H7 (cell line): ENCODE results near the gene CRHR1. TPM values are rescaled to one million over a fixed set of nuclear protein-coding genes. Genes with fewer than 3 reads are reported as not detected.
A peak's percentile ranks its signal among the peaks of the same experiment; 100 is the strongest.

Experiments used
- DNase-seq: peaks from one replicate; pipeline ENCODE4 v3.0.0; 2012
- H3K27me3 ChIP-seq: 2 replicates; pipeline ENCODE4 v1.6.0; 2011; ENCODE audit warnings: mild to moderate bottlenecking, low read length; ENCODE audit not compliant: control insufficient read depth, insufficient read depth
- H3K36me3 ChIP-seq: replicated peaks from 2 replicates; pipeline ENCODE4 v1.5.1; 2011; ENCODE audit warnings: low read length; ENCODE audit not compliant: control insufficient read depth, insufficient read depth
- H3K4me3 ChIP-seq: 2 replicates; pipeline ENCODE4 v1.5.1; 2011; ENCODE audit warnings: low read depth, mild to moderate bottlenecking, control low read depth, low read length, moderate library complexity; ENCODE audit not compliant: insufficient read depth
- total RNA-seq: library from RNA; depleted of rRNA; stranded (reverse); fragments of >200 nt; shearing (Covaris generic); gene quantifications from 2 replicates; pipeline ENCODE4 v1.2.3, GENCODE V29; 2014

The CRHR1 gene
- total RNA-seq, 1 experiment from 2014 or later: 0.14 TPM

DNA sequence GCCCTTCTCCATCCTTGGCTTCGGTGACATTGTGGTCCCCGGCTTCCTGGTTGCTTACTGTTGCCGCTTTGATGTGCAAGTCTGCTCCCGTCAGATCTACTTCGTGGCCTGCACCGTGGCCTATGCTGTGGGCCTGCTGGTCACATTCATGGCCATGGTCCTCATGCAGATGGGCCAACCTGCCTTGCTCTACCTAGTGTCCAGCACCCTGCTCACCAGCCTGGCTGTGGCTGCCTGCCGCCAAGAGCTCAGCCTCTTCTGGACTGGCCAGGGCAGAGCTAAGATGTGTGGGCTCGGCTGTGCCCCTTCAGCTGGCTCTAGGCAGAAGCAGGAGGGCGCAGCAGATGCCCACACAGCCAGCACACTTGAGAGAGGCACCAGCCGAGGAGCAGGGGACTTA is 62.1 kb downstream of the CRHR1 start:
- no peaks in the 10 kb centered on the region for H3K27me3 ChIP-seq
- H3K36me3 ChIP-seq: no peaks in the 10 kb centered on the region
- DNase-seq: no peak
- H3K4me3 ChIP-seq: no peak overlapping the region

DNA sequence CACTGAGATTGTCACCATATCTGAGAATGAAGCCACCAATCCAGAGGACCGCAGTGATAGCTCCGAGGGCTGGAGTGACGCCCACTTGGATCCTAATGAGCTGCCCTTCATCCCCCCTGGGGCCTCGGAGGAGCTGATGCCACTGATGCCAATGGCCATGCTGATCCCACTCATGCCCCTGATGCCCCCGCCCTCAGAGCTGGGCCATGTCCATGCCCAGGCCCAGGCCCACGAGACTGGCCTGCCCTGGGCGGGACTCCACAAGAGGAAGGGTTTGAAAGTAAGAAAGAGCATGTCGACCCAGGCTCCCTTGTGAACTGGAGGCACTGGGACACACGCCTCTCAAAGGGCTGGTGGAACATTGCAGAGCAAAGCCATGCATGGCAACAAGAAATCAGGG is 62.5 kb downstream of the CRHR1 start:
- no peaks in the 10 kb centered on the region for H3K36me3 ChIP-seq
- DNase-seq: no peak
- H3K4me3 ChIP-seq: no peak overlapping the region
- H3K27me3 ChIP-seq: no peaks in the 10 kb centered on the region

DNA sequence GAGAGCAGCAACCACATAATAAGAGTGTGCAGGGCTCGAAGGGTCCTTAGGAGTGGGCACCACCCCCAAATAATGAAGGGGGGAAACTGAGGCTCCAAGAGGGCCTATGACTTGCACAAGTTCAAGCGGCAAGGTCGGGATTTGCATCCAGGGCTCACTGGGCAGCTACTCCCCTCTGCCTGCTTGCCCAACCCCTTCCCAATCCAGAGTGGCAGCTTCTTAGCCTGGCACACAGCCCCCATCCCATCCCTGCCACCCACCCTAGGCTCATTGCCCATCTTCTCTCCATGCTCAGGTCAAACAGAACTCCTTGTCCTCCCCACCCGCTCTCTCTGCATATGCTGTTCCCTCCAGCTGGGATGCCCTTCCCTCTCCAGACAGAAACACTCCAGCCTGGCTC is 63.0 kb downstream of the CRHR1 start:
- Histone ChIP-seq H3K27me3 (no peaks in the 10 kb centered on the region), H3K4me3 (no peak overlapping the region), H3K36me3 (no peaks in the 10 kb centered on the region)
- no peak for DNase-seq

DNA sequence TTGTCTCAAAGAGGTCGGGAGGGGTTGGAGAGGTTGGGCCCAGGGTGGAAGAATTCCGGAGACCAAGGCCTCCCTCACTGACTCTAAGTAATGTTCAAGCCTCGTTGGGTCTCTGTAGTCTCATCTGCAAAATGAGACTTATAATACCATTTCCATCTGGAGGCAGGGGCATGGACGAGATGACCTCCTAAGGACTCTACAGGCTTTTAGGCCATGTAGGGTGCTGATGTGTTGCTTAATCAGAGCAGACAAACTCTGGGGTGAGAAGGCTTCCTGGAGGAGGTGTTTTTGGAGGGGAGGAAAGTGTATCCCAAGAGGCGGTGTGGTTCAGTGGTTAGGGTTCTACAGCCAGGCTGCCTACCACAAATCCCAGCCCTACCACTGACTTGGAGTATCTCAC is 63.6 kb downstream of the CRHR1 start:
- DNase-seq: no peak
- Histone ChIP-seq H3K27me3 (no peaks in the 10 kb centered on the region), H3K4me3 (no peak overlapping the region), H3K36me3 (no peaks in the 10 kb centered on the region)

DNA sequence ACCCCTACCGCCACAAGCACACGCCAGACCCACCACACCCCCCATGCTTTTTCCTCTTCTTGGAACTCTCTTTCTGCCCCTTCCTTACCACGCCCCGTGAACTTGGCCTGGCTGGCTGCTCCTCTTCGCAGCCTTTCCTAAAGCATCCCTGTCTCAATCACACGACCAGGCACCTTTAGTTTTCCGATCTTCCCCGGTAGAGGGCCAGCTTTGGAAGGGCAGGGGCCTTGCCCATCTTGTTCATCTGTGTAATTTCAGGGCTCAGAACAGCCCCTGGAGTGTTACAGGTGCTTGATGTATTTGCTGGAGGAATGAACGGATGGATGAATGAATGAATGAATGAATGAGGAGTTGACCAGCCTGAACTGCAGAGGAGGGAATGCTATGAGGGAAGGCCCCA is 64.3 kb downstream of the CRHR1 start:
- H3K4me3 ChIP-seq: no peak overlapping the region
- no peaks in the 10 kb centered on the region for H3K36me3 ChIP-seq
- no peaks in the 10 kb centered on the region for H3K27me3 ChIP-seq
- DNase-seq: peak; percentile 32

DNA sequence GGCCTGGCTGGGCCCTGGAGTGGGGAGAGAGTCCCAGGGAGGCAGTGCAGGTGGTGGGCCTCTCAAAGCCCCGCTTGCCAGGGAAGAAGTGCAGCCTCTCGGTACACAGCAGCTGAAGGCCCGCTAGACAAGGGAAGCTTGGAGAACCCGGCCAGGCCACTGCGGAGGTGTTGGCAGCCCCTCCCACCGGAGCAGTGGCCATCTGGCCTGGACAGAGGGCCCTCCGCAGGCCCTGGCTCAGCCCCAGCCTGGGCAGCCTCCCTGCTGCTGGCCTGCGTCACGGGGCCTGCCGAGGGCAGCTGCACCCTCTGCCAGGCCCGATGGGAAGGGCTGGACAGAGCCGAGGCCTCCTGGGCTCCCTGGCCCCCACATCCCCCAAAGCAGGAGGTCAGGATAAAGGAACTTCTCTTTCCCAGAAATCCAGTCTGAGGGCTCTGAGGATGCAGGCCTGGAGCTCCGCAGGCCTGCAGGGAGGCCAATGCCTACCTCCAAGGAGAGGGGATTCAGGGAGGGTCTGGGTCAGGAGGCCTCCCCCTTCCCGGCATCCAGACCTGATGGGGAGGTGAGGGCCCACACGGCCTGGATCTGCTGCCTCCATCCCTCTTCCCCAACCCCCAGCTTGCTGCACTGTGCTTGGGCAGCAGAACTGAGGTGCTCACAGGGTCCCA is 64.9 kb downstream of the CRHR1 start:
- Histone ChIP-seq H3K36me3 (no peaks in the 10 kb centered on the region), H3K27me3 (no peaks in the 10 kb centered on the region), H3K4me3 (no peak overlapping the region)
- DNase-seq: peak; percentile 57

DNA sequence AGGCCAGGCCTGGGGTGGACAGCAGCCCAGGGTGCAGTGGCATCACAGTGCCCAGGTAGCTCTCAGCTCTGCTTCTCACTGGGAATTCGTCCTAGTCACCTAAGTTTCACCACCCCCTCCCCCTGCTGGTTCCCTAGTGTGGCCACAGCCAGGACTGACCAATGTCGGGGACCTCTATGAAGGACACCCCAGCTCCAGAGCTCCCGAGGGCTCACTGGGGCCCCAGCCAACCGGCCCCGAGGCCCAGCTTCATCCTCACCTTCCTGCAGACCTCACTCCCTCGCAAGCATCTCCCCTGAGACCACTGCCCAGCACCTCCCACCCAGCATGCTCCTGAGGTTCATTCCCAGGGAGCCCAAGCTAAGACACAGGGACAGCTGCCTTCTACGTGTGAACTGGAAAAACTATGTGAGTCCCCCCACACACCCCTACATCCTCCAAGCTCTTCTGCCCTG is 65.4 kb downstream of the CRHR1 start:
- peak; percentile 54 for DNase-seq
- Histone ChIP-seq H3K36me3 (no peaks in the 10 kb centered on the region), H3K4me3 (no peak overlapping the region), H3K27me3 (no peaks in the 10 kb centered on the region)

DNA sequence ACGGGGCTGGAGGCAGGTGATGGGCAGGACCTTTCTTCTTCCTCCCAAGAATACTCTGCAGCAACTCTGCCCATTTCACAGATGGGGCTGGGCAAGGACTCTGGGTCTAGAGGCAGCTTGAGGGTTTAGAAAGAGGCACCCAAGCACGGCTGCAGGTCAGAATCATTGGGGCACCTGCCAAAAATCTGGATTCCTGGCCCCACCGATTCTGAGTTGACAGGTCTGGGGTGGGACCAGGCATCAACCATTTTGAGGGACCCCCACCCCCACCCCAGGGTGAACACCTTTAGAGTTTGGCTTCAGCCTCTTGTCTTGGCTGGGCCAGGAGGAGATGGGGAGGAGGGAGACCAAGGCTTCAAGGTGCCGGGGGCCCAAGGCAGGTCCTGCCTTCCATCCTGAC is 65.9 kb downstream of the CRHR1 start:
- Histone ChIP-seq H3K4me3 (no peak overlapping the region), H3K27me3 (no peaks in the 10 kb centered on the region), H3K36me3 (no peaks in the 10 kb centered on the region)
- no peak for DNase-seq

DNA sequence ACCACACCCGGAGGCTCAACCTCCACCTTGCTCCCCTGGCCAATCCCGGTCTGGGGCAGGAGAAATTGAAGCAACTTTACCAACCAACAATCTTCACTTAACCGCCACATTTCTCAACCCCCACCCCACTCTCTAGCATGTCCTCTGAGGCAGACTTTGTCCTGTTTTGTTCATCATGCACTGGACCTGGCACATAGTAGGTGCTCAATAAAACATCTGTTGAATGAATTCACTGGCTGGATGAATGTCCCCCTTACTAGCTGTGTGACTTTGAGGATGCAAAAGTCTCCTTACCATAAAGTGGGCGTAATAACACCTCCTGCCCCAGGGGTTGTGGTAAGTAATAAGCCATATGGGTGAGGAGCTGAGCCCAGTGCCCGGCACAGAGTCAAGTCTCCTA is 66.3 kb downstream of the CRHR1 start:
- H3K27me3 ChIP-seq: no peaks in the 10 kb centered on the region
- DNase-seq: no peak
- H3K36me3 ChIP-seq: no peaks in the 10 kb centered on the region
- H3K4me3 ChIP-seq: no peak overlapping the region

DNA sequence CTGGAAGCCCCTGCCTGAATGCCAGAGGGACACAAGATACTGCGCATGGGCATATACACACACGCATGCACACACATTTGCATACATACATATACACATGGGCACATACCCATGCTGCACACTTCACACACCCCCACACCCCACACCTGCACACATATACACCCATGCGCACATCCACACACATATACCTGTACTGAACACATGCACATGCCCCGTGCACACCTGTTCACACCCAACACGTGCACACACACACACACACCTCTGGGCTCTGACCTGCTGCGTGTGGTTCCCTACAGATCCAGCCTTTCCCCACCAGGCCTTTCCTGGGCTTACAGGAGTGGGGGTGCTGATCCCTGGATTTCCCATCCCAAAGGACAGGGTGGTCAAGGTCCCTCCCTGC is 66.9 kb downstream of the CRHR1 start:
- Histone ChIP-seq H3K4me3 (no peak overlapping the region), H3K27me3 (no peaks in the 10 kb centered on the region), H3K36me3 (no peaks in the 10 kb centered on the region)
- no peak for DNase-seq

DNA sequence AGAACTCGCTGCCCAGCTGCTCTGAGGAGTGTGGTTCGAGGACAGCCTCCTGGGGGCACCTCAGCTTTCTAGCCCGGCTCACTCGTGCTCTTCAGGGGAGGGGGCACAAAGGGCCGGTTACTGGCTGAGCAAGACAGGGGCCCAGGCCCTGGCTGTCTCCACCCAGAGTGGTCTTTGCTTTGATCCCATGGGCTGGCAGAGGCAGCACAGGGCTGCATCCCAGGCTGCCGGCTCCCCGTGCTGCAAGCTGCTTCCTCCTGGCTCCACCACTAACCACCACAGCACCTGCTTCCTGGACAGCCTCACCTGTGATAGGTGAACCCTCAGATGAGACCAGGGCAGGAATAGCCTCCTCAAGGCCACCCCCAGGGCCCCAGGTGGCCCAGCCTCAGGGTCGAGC is 67.3 kb downstream of the CRHR1 start:
- no peaks in the 10 kb centered on the region for H3K36me3 ChIP-seq
- no peak overlapping the region for H3K4me3 ChIP-seq
- DNase-seq: peak; percentile 26
- H3K27me3 ChIP-seq: no peaks in the 10 kb centered on the region

DNA sequence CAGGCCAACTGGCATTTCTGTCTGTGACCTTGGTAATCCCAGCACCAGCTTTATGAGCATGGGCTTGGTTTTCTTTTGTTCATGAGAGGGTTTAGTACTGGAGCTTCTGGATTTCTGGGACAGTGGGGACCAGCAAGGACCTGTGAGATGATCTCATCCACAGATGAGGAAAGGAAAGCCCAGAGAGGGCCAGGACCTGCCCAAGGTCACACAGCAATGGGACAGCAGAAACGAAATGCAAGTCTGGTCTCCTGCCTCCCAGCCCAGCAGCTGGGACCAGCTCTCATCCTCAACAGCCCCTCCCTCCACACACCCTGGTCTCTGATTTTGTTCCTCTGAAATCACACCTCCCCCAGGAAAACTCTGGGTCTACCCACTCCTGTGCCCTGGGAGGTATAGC is 67.8 kb downstream of the CRHR1 start:
- no peak for DNase-seq
- no peaks in the 10 kb centered on the region for H3K36me3 ChIP-seq
- H3K27me3 ChIP-seq: no peaks in the 10 kb centered on the region
- no peak overlapping the region for H3K4me3 ChIP-seq

DNA sequence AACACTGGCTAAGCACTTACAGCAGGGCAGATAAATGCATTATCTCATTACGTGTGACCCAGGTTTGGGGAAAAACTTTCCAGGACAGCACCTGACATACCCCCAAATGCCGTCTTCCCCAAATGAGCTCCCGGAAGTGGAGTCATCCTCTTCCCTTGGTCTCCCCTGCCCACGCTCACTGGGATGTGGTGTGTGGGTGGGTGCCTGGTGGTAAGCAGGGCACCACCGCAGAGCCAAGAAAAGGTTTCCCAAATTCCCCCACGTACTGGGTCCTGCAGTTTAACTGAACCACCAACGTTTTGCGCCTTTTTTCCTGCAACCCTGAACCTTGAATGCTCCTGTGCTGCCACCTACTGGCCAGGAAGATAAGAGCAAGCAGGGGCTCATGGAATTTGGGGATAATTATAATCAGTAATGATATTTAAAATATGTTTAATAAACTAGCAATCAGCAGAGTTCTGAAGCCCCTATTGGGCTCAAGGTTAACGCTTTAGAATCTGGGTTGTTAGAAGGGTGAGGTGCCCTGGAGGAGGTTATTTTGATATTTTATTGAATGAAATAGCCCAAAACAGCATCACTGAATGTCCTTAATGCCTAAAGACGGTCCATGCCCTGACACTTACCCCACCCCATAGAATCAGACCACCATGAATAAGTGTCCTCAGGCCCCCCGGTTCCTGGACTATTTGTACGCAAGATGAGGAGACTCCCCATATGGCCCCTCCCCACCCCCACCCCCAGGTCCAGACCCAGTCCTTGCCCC is 68.6 kb downstream of the CRHR1 start:
- DNase-seq: peak; percentile 86

DNA sequence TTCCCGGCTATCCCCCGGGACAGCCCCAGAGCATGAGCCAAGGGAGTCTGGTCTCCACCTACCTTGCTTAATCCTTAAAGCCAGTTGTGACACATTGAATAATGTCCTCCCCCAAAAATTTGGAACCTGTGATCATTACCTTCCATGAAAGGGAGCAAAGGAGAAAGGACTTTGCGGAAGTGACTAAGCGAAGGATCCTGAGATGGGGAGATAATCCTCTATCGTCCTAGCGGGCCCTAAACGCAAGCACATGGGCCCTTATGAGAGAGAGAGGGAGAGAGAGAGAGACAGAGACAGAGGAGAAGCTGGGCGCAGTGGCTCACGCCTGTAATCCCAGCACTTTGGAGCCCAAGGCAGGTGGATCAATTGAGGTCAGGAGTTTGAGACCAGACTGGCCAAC is 70.1 kb downstream of the CRHR1 start:
- no peak for DNase-seq
- Histone ChIP-seq H3K36me3 (no peaks in the 10 kb centered on the region), H3K4me3 (no peak overlapping the region), H3K27me3 (no peaks in the 10 kb centered on the region)

More for the DNA sequence above, 68.6 kb downstream of the CRHR1 start:
- Histone ChIP-seq H3K36me3 (no peaks in the 10 kb centered on the region), H3K4me3 (no peak overlapping the region), H3K27me3 (no peaks in the 10 kb centered on the region)

DNA sequence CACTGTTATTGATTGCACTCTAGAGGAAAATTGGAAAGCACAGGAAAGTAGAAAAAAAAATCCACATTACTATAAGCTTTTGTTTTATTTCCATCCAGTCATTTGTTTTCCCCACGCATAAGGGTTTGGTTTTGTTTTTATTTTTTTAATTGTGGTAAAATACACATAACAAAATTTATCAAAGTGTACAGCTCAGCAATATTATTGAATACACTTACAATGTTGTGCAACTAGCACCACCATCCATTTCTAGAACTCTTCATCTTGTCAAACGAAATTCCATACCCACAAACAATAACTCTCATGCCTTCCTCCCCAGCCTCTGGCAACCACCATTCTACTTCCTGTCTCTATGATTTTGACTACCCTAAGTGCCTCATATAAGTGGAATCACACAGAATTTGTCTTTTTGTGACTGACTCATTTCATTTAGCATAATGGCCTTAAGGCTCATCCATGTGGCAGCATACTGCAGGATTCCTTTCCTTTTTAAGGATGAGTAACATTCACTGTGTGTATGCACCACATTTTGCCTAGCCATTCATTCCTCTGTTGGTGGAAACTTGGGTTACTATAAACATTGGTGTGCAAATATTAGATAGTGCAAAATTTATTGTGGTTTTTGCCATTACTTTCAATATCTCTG is 71.7 kb downstream of the CRHR1 start:
- H3K27me3 ChIP-seq: no peaks in the 10 kb centered on the region
- H3K4me3 ChIP-seq: no peak overlapping the region
- no peaks in the 10 kb centered on the region for H3K36me3 ChIP-seq
- no peak for DNase-seq
